Measurements from ENCODE around the gene CAMKV.

- TF ChIP-seq CTCF (IDR thresholded peaks at IDR 0.05) (no peak), POLR2A (IDR thresholded peaks at IDR 0.05) (no peak)
Observed at GRCh38 chr3:49901366-49902339, 31.9 kb upstream of the CAMKV start.
